NCI-H146 treated with DMSO at 0.1 percent for 48 hours (cell line): ENCODE data around the gene ABHD12B.

ENCODE experiments used
- DNase-seq: peaks from one replicate; lab custom pipeline; 2025; ENCODE audit not compliant: unreplicated experiment; lab: John Stamatoyannopoulos, UW

The ABHD12B gene, protein sequence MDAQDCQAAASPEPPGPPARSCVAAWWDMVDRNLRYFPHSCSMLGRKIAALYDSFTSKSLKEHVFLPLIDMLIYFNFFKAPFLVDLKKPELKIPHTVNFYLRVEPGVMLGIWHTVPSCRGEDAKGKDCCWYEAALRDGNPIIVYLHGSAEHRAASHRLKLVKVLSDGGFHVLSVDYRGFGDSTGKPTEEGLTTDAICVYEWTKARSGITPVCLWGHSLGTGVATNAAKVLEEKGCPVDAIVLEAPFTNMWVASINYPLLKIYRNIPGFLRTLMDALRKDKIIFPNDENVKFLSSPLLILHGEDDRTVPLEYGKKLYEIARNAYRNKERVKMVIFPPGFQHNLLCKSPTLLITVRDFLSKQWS

DNA sequence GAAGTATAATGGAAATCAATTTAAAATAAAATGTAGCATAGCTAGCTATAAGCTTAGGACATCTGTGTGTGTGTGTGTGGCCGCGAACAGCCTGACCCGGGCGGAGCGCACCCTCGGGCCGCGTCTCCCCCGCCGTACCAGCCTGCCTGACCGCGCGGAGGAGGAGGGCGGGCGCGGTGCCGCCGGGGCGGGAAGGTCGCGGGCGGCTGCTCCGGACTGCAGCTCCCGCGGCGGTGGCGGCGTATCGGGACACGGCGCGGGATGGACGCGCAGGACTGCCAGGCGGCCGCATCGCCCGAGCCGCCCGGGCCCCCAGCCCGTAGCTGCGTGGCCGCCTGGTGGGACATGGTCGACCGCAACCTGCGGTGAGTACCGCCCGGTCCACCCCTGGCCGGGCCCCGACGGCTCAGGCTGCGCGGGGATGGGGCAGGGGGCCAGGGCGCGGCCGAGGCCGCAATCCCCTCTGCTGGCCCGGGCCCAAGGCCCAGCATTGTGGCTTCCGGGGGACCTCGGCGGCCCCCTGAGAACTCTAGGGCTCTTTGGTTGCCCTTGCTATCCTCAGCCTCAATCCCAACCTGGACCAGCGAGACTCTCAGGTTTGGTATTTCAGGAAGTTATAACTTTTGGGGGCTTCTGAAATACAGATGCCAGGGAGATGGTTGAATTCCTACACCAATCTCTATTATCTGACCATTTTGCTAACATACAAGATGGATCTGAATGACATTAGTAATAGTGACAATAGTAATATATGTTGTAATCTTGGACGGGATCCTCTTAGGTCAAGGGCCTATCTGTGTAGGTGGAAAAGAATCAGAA, at the start of gene ABHD12B:
Gene ABHD12B (plus strand): TSS at position 140 of the 819 bp plus-strand sequence. CDS start 122 bp downstream, at position 262.
- DNase-seq, result no peak

GRCh38 chr14:50822501-50823042, 49.3 kb upstream of the ABHD12B start:
- DNase-seq, result no peak

GRCh38 chr14:50823051-50823761, 48.6 kb upstream of the ABHD12B start:
- no peak for DNase-seq

GRCh38 chr14:50823762-50824636, 47.9 kb upstream of the ABHD12B start:
- DNase-seq, result no peak

DNA sequence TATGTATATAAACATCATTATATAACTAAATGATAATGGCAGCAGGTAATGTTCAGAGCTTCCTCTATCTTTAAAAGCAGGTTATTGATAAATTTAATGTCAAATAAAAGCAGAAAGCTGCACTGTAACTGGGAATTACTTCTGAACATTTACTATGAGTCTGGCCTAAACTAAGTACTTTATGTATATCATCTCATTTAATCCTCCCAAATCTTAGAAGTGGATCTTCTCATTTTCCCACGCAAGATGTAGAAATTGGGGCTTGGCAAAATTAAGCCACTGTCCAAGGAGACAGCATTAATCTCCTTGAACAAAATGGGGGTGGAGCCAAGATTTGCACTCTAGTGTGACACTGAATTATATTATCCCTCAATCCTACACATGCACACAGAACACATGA, 46.5 kb upstream of the ABHD12B start:
- no peak for DNase-seq

DNA sequence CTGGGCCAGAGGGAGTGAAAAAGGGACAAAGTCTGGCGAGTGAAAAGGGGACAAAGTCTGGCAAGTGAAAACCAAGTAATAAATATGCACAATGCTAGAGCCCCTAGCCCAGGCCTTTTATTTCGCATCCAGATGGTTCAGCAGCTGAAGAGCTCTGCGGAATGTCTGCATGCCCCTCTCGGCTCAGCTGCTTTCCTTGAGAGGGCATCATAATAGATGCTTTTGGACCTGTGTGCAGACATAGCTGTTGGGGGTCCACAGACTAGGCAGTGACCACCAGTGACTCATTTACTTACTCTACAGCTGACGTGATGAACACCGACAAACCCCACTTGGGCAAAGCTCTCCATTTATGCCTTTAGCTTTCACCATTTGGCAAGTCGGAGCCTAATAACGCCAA, 45.2 kb upstream of the ABHD12B start:
- DNase-seq, result no peak

DNA sequence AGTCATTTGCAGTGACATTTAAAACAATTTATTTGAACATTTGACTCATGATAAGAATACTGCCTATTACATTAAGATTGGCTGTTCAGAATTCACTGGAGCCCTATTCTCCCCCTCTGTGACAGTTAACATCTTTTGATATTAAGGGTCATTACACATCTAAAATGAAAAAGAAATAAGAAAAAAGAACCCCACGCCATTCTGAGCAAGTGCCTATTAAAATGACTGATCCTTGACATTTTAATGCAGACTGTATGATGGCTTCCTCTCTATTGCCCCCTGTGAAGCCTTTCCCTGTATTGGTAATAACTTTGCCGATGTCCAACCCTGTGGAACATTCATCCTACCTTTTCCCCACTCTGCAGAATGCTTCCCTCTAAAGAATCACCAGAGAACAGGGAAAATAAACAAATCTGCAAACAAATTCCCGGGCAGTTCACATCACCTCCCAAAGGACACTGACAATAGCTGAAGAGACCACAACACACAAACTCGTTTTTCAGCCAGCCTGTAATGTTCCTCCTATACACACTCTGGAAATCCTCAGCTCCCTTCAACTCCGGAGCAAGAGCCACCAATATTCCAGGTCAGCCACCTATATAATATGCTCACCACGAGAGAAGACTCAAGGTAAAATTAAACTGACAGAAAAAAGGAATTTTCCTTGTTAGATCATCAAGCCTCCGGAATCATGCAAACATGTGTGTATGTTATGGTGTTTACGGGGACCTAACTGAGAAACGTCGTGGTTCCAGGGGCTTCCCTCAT, 42.9 kb upstream of the ABHD12B start:
- DNase-seq, result no peak

DNA sequence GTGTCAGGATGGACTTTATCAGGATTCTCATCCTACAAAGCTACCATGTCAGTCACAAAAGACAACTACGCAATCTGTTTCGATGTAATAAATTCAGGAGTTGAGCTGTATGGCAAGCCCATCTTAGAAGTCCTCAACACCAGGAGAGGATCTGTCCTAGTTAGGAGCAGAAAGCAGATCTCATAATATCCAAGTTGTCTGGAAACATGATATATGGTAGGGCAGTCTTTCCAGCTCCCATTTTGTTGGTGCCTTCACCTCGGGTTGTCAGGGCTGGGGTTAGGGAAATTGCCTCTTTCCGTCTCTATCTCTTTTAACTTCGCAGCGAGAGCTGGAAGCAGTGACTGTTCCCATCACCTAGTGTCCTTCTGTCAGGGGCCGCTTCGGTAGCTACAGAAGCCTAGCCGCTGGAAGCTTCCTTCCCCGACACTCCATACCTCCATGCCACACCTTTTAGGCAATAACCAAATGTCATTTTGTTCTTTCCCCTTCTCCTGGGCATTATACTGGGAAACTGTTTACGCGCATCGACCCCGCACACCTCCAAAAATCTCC, 42.3 kb upstream of the ABHD12B start:
- no peak for DNase-seq

DNA sequence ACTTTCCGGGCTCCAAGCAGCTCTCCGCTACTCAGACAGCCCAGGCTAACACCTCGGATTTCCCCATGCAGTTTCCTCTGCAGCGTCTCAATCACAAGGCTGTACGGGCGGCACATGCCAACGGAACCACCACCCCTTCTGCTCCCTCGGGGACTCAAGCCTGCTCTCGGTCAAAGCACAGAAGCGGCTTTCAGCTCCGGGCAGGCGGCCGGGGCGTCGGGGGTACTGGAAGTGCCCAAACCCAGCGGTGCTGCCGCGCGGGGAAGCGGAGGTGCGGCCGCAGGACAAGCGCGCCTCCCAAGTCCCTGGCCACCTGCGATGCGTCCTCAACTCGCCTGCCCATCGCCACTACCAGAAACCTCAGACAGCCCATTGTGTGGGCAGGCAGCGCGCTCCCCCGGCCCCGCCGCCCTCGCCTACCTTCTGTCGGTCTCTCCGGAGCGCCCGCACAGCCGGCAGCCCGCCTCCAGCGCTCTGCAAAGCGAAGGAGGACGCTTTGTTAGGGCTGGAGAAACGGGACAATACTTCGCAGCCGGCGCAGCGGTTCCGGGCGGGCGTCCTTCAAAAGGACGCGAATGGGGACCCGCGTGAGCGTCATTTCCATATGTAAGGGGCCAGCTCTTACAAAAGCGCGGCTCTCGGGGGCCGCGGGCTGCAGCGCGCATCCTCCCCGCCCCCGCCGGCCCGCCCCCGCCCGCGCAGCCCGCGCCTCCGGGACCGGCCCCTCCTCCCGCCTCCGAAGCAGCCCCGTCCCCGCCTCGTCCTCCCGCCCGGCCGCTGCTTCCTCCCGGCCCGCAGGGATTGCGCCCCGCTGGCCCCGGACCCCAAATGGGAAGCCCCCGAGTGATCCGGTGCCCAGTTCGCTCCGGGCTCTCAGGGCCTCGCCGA, 41.6 kb upstream of the ABHD12B start:
- DNase-seq, result peak; percentile 56

- DNase-seq, result peak; percentile 41
These were observed 40.7 kb upstream of the ABHD12B start, which contains the start of gene NIN for GRCh38 chr14:50830932-50831725. Gene NIN, minus strand, starts transcription at chr14:50831162. Its CDS starts 9,106 bp downstream, at chr14:50822056.

DNA sequence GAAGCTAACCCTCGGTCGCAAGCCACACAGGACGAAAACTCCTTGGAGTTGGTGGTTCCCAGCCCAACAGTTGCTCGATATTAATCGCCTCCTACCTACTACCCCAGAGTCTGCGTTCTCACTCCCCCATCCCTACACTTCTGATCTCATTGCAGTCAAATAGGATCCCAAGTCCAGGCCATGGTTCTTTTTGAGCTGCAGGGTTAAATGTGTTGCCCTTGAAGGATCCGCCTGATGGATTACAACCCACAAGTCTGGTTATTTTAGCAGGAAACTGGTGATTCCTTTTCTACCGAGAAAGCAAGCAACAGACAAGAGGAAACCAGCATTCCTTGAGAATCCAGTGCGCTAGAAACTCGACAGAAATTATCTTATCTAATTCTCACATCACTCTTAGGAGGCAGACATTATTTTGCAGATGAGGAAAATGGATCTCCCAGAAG, 40.1 kb upstream of the ABHD12B start:
- no peak for DNase-seq

DNA sequence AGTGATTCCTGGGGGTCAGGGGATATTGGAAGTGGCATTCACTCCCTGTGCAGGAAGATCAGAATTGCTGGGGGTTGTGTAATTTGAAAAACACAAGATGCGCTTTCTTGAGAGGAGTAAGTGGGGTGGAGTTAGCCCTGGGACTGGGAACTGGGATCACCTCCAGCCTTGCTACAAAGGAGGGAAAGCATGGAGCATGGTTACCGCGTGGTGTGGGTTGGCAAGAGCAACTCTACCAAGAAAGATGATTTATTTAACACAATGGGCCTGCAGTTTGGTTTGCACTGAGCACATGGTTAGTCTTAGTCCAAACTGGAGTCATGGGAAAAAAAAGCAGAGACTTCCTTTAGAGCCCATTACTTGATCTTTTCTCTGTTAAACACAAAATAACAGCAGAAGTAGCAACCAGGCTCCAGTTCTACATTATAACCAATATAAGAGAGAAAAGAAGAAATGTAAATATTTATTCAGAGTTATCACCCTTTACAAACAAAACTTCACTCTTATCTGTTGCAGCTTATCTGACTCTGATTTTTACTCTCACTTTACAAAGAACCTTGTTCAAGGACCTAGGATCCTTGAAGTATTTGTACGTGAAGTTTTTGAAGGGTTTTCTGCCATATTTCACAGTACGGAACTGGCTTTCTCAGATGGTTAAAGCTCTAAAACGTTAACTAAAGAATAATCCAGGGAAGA, 38.8 kb upstream of the ABHD12B start:
- DNase-seq, result no peak

- DNase-seq, result no peak
These were observed 37.0 kb upstream of the ABHD12B start for GRCh38 chr14:50834802-50835276.

GRCh38 chr14:50835280-50835679, 36.6 kb upstream of the ABHD12B start:
- DNase-seq, result no peak

DNA sequence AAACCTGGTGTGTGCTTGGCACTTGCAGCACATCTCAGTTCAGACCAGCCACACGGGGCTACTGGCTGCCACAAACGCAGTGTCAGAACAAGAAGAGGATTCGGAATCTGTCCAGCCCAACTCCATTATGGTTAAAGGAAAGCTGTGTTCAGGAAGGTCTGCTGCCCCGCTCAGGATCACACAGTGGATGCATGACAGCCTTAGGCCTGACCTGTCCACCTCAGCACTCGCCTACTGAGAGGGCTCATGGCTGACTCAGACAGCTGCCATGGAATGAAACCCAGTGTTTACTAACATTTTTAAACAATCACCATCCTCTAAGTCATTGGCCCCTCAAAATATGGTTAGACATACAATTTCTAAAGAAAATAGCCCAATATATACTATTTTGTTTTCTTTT, 35.3 kb upstream of the ABHD12B start:
- DNase-seq, result no peak

GRCh38 chr14:50837271-50837670, 34.6 kb upstream of the ABHD12B start:
- DNase-seq, result no peak
